Keratinocyte (primary cell): ENCODE results near the gene TOMM6. TPM values are rescaled to one million over a fixed set of nuclear protein-coding genes. Genes with fewer than 3 reads are reported as not detected.

Source experiments
- DNase-seq: peaks from one replicate; pipeline ENCODE4 v3.0.0-alpha.2; 2011; ENCODE audit warnings: low read depth, missing footprints, low spot score
- FAIRE-seq: peaks from 2 replicates; lab custom pipeline; 2011; peaks lifted over from hg19 to GRCh38; lab: Jason Lieb, UNC
- H2AFZ ChIP-seq: 2 replicates; pipeline ENCODE4 v1.6.0; 2012; ENCODE audit warnings: low read length, control low read depth, inconsistent platforms; ENCODE audit not compliant: control insufficient read depth
- H3K27ac ChIP-seq: 2 replicates; pipeline ENCODE4 v1.5.1; 2011; ENCODE audit warnings: low read length; ENCODE audit not compliant: control insufficient read depth, insufficient read depth
- H3K27me3 ChIP-seq: 3 replicates; pipeline ENCODE4 v1.6.0; 2011; ENCODE audit warnings: low read length; ENCODE audit not compliant: control insufficient read depth, insufficient read depth; ENCODE audit errors: extremely low read depth
- H3K36me3 ChIP-seq, 2 experiments: 2 replicates in 1 of 2; 3 replicates in 1 of 2; pipeline ENCODE4 v1.5.1; 2011; ENCODE audit warnings: low read length in 2 of 2, mild to moderate bottlenecking in 1 of 2; ENCODE audit not compliant: control insufficient read depth in 2 of 2, insufficient read depth in 2 of 2; ENCODE audit errors: extremely low read depth in 1 of 2
- H3K4me1 ChIP-seq: 3 replicates; pipeline ENCODE4 v1.5.1; 2011; ENCODE audit warnings: low read length; ENCODE audit not compliant: control insufficient read depth, insufficient read depth; ENCODE audit errors: extremely low read depth
- H3K4me2 ChIP-seq: 3 replicates; pipeline ENCODE4 v1.6.0; 2011; ENCODE audit warnings: low read depth, low read length; ENCODE audit not compliant: control insufficient read depth, insufficient read depth; ENCODE audit errors: extremely low read depth
- H3K4me3 ChIP-seq, 3 experiments: fragments of 200-600 bp in 1 of 3; sonication (generic) in 1 of 3; 2 replicates in 2 of 3; 3 replicates in 1 of 3; pipeline ENCODE4 v1.5.1; 2011 to 2016; ENCODE audit warnings: low read length in 3 of 3, mild to moderate bottlenecking in 3 of 3, control low read depth in 2 of 3, inconsistent platforms in 1 of 3, low read depth in 1 of 3, mixed read lengths in 1 of 3, mixed run types in 1 of 3, moderate library complexity in 1 of 3; ENCODE audit not compliant: control insufficient read depth in 2 of 3, insufficient read depth in 2 of 3; ENCODE audit errors: extremely low read depth in 1 of 3
- H3K79me2 ChIP-seq: 2 replicates; pipeline ENCODE4 v1.6.0; 2012; ENCODE audit warnings: low read length; ENCODE audit not compliant: control insufficient read depth, insufficient read depth
- H3K9ac ChIP-seq: 3 replicates; pipeline ENCODE4 v1.6.0; 2011; ENCODE audit warnings: low read length; ENCODE audit not compliant: control insufficient read depth, insufficient read depth; ENCODE audit errors: extremely low read depth
- H3K9me1 ChIP-seq: 3 replicates; pipeline ENCODE4 v1.6.0; 2011; ENCODE audit warnings: low read length; ENCODE audit not compliant: control insufficient read depth, insufficient read depth; ENCODE audit errors: extremely low read depth
- H3K9me3 ChIP-seq: 2 replicates; pipeline ENCODE4 v1.5.1; 2012; ENCODE audit warnings: low read depth, low read length; ENCODE audit not compliant: control insufficient read depth
- H4K20me1 ChIP-seq: 3 replicates; pipeline ENCODE4 v1.6.0; 2011; ENCODE audit warnings: low read length; ENCODE audit not compliant: control insufficient read depth, insufficient read depth; ENCODE audit errors: extremely low read depth
- EZH2 ChIP-seq: IDR thresholded peaks from one replicate; pipeline ENCODE4 v1.6.1; 2012; ENCODE audit warnings: inconsistent platforms, mild to moderate bottlenecking, low read length, moderate library complexity
- dilution Hi-C: fragments of 300-500 bp; cut with MboI; formaldehyde crosslinking; loops from one replicate; pipeline ENCODE4 v1.7.0; 2020; ENCODE audit warnings: low sequenced_read_pairs; ENCODE audit not compliant: extremely low pct_ligation_motif_present
- polyA plus RNA-seq, 5 experiments: library from polyadenylated mRNA; depleted of rRNA in 3 of 5; stranded (reverse) in 3 of 5; stranded (forward) in 1 of 5; unstranded in 1 of 5; fragments of >200 nt; gene quantifications; 1 replicate in 1 of 5; 2 replicates in 3 of 5; 3 replicates in 1 of 5; pipeline versions ENCODE4 v1.2.1 to v1.2.3, GENCODE V29; 2011 to 2012; ENCODE audit warnings: missing spikeins in 2 of 5, low read depth in 1 of 5, low replicate concordance in 1 of 5
- TF ChIP-seq, protein P1 (sequence below), 3 experiments: IDR thresholded peaks in 1 of 3; conservative IDR thresholded peaks in 1 of 3; optimal IDR thresholded peaks in 1 of 3; 2 replicates in 2 of 3; 3 replicates in 1 of 3; pipeline versions ENCODE3 to v1.5.1; 2011; ENCODE audit warnings: low read length in 3 of 3, mild to moderate bottlenecking in 3 of 3, moderate library complexity in 2 of 3, control low read depth in 1 of 3, inconsistent platforms in 1 of 3; ENCODE audit not compliant: insufficient read depth in 2 of 3; ENCODE audit errors: extremely low read depth in 1 of 3

Gene TOMM6
- polyA plus RNA-seq, 1 donor (not counting 4 experiments of a cell fraction or from before 2014, with no cell fraction given) = 374 TPM

DNA sequence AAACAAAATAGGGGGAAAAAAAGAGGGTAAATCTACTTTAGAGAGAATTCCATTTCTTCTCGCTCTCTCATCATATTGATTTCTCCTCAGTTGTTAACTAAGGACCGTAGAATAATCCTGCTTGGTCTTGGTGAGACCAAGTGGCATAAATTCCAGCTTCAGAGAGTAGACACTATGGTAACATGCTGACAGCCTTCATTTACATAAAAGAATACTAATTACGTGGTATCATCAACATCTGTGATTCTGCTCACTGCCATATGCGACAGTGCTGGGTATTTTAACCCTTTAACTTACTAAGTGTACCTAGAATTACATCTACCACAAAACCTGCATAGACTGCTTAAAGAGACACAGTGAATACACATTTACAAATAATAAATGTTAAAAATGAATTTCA lies 27.1 kb downstream of the TOMM6 start:
- TF ChIP-seq, protein P1, sequence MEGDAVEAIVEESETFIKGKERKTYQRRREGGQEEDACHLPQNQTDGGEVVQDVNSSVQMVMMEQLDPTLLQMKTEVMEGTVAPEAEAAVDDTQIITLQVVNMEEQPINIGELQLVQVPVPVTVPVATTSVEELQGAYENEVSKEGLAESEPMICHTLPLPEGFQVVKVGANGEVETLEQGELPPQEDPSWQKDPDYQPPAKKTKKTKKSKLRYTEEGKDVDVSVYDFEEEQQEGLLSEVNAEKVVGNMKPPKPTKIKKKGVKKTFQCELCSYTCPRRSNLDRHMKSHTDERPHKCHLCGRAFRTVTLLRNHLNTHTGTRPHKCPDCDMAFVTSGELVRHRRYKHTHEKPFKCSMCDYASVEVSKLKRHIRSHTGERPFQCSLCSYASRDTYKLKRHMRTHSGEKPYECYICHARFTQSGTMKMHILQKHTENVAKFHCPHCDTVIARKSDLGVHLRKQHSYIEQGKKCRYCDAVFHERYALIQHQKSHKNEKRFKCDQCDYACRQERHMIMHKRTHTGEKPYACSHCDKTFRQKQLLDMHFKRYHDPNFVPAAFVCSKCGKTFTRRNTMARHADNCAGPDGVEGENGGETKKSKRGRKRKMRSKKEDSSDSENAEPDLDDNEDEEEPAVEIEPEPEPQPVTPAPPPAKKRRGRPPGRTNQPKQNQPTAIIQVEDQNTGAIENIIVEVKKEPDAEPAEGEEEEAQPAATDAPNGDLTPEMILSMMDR (optimal IDR thresholded peaks at IDR 0.05 in 1 of 3, IDR thresholded peaks at IDR 0.05 in 1 of 3, conservative IDR thresholded peaks at IDR 0.05 in 1 of 3; ENCODE audit: extremely low read depth in 1 of 3, insufficient read depth in 2 of 3, low read length in 3 of 3) = no peak
- no peak for TF ChIP-seq EZH2
- Histone ChIP-seq H3K27me3 (no peaks in the 10 kb centered on the region), H3K9me1 (no peaks in the 10 kb centered on the region), H3K9ac (no peak overlapping the region), H3K4me3 (no peak overlapping the region), H3K4me2 (no peak overlapping the region), H3K9me3 (no peaks in the 10 kb centered on the region), H3K27ac (no peak overlapping the region), H3K36me3 (no peaks in the 10 kb centered on the region), H4K20me1 (no peaks in the 10 kb centered on the region), H3K79me2 (no peaks in the 10 kb centered on the region), H3K4me1 (peaks cover 14% of the 10 kb centered on the region), H2AFZ (no peak overlapping the region)
- no peak for DNase-seq
- no peak for FAIRE-seq
- dilution Hi-C loops = no loop called here

GRCh38 chr6:41815587-41815986 lies 28.1 kb downstream of the TOMM6 start:
- H3K27me3 ChIP-seq = no peaks in the 10 kb centered on the region
- H3K4me3 ChIP-seq = no peak overlapping the region
- no peak overlapping the region for H3K9ac ChIP-seq
- dilution Hi-C loops = no loop called here
- H3K27ac ChIP-seq = no peak overlapping the region
- no peak for DNase-seq
- H3K36me3 ChIP-seq = no peaks in the 10 kb centered on the region
- FAIRE-seq = no peak
- no peak overlapping the region for H3K4me2 ChIP-seq
- H3K9me1 ChIP-seq = no peaks in the 10 kb centered on the region
- H3K79me2 ChIP-seq = no peaks in the 10 kb centered on the region
- no peak for TF ChIP-seq EZH2
- TF ChIP-seq, protein P1 (optimal IDR thresholded peaks at IDR 0.05 in 1 of 3, IDR thresholded peaks at IDR 0.05 in 1 of 3, conservative IDR thresholded peaks at IDR 0.05 in 1 of 3; ENCODE audit: extremely low read depth in 1 of 3, insufficient read depth in 2 of 3, low read length in 3 of 3) = no peak
- H3K9me3 ChIP-seq = no peaks in the 10 kb centered on the region
- H4K20me1 ChIP-seq = no peaks in the 10 kb centered on the region
- no peak overlapping the region for H2AFZ ChIP-seq
- peaks cover 14% of the 10 kb centered on the region for H3K4me1 ChIP-seq
